Stimulated activated CD4-positive, alpha-beta T cell treated with anti-CD3 and anti-CD28 coated beads, Interleukin-4, amount 100 ng/mL, for 1 hour (primary cell): ENCODE results near the gene COL1A1.

Experiments
- DNase-seq: peaks from one replicate; pipeline ENCODE4 v3.0.0-alpha.2; 2020

The COL1A1 gene

GRCh38 chr17:50139185-50139783, 62.1 kb downstream of the COL1A1 start:
- DNase-seq: no peak

- no peak for DNase-seq
Measured at GRCh38 chr17:50137042-50137441, 64.4 kb downstream of the COL1A1 start.

GRCh38 chr17:50136096-50136687, 65.2 kb downstream of the COL1A1 start:
- no peak for DNase-seq

GRCh38 chr17:50135316-50136095, 65.9 kb downstream of the COL1A1 start:
- no peak for DNase-seq

DNA sequence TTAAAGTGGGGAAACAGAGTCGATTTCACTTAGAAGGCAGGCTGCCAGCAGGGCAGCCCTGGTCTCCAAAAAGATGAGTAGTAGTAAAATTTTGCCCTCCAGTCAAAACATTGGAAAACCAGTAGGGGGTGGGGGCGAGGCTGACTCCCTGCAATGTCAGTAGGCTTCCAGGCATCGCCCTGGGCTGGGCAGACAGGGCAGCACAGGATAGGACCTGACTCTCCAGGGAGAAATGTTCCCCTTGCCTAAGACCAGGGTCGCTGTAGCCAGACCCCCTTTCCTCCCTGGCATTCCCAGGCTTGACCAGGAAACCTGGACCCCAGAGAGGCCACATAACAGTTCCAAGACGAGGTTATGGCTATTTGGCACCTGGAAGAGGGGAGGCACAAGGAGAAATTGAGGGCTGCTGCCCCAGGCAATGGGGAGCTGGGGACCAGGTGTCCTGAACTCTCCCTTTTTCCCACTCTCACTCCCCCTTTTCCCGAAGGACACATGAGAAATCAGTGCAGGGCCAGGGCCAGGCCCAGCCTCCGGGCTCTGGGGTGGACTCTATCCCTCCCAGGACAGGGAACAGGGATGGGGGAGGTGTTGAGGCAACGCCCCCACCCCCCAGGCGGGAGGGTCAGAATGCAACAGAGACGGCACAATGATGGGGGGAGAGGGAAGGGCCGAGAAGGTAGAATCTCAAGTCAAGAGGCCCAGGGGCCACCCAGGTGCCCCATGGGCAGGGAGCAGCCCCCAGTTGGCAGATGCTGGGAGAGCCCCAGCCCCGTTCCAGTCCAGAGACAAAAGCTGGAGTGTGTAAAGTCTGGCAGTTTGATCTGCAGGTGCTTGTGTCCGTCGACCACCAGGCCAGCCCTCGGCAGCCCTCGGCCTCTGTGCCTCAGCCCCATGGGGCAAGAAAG, 67.0 kb downstream of the COL1A1 start:
- DNase-seq: no peak

GRCh38 chr17:50133769-50134099, 67.7 kb downstream of the COL1A1 start:
- DNase-seq: no peak
